ENCODE measurements around the gene FHAD1.

DNA sequence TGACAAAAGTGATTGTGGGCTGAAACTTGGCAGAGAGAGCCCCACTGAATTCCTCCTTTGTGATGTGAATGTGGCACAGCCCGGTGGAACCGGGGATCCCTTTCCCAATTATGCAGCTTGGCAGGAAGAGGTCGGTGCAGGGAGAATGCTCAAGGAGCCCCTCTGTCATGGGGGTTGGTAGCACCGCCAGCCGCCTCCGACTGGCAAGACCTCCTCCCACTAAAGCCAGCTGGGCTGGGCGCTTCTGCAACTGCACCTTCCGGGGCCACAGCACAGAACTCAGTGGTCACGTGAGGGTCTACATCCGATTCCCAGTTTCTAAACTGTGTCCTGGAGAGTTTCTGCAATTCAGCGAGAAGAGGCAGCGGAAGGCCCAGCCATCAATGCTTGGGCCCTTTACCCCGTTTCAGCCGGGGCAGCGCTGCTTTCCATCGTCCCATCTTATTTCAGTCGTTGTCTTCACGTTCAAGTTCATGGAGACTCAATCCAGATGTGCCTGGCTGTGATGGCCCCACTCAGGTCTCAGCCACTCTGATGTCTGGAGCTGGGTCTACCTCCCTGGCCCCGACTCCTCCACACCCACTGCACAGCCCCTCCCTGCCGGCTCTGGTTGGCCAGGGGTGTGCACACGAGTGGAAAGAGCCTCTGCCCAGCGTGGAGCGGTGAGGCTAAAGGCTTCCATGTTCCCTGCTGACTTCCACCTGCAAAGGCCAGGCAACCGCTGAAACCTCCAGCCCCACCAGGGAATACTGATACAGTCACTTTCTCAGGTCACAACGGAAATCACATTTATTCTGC, 39.8 kb upstream of the FHAD1 start:
- TF ChIP-seq, protein P1, sequence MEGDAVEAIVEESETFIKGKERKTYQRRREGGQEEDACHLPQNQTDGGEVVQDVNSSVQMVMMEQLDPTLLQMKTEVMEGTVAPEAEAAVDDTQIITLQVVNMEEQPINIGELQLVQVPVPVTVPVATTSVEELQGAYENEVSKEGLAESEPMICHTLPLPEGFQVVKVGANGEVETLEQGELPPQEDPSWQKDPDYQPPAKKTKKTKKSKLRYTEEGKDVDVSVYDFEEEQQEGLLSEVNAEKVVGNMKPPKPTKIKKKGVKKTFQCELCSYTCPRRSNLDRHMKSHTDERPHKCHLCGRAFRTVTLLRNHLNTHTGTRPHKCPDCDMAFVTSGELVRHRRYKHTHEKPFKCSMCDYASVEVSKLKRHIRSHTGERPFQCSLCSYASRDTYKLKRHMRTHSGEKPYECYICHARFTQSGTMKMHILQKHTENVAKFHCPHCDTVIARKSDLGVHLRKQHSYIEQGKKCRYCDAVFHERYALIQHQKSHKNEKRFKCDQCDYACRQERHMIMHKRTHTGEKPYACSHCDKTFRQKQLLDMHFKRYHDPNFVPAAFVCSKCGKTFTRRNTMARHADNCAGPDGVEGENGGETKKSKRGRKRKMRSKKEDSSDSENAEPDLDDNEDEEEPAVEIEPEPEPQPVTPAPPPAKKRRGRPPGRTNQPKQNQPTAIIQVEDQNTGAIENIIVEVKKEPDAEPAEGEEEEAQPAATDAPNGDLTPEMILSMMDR (IDR thresholded peaks at IDR 0.05; ENCODE audit: low read length) = no peak
- TF ChIP-seq EZH2phosphoT487 (IDR thresholded peaks at IDR 0.05; ENCODE audit: low read length) = no peak
- no peak for TF ChIP-seq EZH2 (optimal IDR thresholded peaks at IDR 0.05; ENCODE audit: low read depth, low read length)

All from MM.1S (cell line).